T-helper 1 cell (primary cell): ENCODE results near the gene MTRR.
"Not testable (repeated sequence)": the region's sequence is repeated elsewhere in the genome, so short reads cannot be mapped to it uniquely, and the experiment has no call there.

Source experiments
- DNase-seq, 5 donors: peaks; one replicate each; pipeline ENCODE4 v3.0.0-alpha.2; 2012 to 2020

The MTRR gene

GRCh38 chr5:7902666-7903625 is 34.0 kb downstream of the MTRR start:
- DNase-seq: no peak

- peak in 1 of 5 donors; percentile 29 for DNase-seq
Observed at GRCh38 chr5:7904170-7904569, 35.2 kb downstream of the MTRR start.

- DNase-seq: no peak
Observed at GRCh38 chr5:7907612-7908011, 38.7 kb downstream of the MTRR start.

- DNase-seq: no peak
Observed at GRCh38 chr5:7908317-7908716, 39.4 kb downstream of the MTRR start.

- no peak for DNase-seq
Observed at GRCh38 chr5:7910738-7911428, 41.9 kb downstream of the MTRR start.

- DNase-seq: not testable (repeated sequence)
Observed at GRCh38 chr5:7911429-7911771, 42.5 kb downstream of the MTRR start.

GRCh38 chr5:7916171-7916804 is 47.3 kb downstream of the MTRR start:
- no peak for DNase-seq

GRCh38 chr5:7917130-7918123 is 48.5 kb downstream of the MTRR start:
- no peak for DNase-seq

GRCh38 chr5:7925961-7926695 is 57.2 kb downstream of the MTRR start:
- no peak for DNase-seq

GRCh38 chr5:7926720-7927119 is 57.8 kb downstream of the MTRR start:
- DNase-seq: no peak

- peak in 2 of 5 donors; percentile 13 for DNase-seq
Observed at GRCh38 chr5:7927466-7928375, 58.8 kb downstream of the MTRR start.

- DNase-seq: no peak
Observed at GRCh38 chr5:7930011-7930410, 61.1 kb downstream of the MTRR start.

- DNase-seq: no peak
Observed at GRCh38 chr5:7941692-7942091, 72.7 kb downstream of the MTRR start.

- DNase-seq: no peak
Observed at GRCh38 chr5:7947301-7947700, 78.4 kb downstream of the MTRR start.
